ENCODE results near the gene CXorf51B.
"Not testable (repeated sequence)": the region's sequence is repeated elsewhere in the genome, so short reads cannot be mapped to it uniquely, and the experiment has no call there.

CXorf51B gene

DNA sequence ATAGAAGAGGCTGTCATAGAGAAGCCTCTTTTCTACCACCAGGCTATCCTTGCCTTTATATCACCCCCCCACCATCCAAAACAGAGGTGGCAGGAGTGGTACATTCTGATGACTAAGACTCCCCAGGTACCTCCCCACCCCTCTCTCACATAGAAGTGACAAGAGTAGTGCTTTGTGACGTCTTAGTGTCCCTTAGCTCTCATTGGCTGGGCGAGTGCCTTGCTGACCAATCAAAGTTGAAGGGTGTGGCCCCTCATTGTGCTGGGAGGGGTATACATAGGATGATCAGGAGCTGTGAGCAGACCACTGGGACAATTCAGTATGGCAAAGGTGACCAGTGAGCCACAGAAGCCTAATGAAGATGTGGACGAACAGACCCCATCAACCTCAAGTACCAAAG lies at the start of gene CXorf51B:
TSS of gene CXorf51B (plus strand) at position 301 of the 400 bp plus-strand sequence. CDS start at position 322, 21 bp downstream.
- not testable (repeated sequence) for H3K4me3 ChIP-seq (ENCODE audit: low read length)

DNA sequence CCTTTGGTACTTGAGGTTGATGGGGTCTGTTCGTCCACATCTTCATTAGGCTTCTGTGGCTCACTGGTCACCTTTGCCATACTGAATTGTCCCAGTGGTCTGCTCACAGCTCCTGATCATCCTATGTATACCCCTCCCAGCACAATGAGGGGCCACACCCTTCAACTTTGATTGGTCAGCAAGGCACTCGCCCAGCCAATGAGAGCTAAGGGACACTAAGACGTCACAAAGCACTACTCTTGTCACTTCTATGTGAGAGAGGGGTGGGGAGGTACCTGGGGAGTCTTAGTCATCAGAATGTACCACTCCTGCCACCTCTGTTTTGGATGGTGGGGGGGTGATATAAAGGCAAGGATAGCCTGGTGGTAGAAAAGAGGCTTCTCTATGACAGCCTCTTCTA lies 5.1 kb downstream of the CXorf51B start, which contains the start of gene CXorf51A:
TSS of gene CXorf51A (minus strand) at position 101 of the 400 bp plus-strand sequence. CDS start at position 80, 21 bp downstream.
- H3K4me3 ChIP-seq (ENCODE audit: low read length), result not testable (repeated sequence)

DNA sequence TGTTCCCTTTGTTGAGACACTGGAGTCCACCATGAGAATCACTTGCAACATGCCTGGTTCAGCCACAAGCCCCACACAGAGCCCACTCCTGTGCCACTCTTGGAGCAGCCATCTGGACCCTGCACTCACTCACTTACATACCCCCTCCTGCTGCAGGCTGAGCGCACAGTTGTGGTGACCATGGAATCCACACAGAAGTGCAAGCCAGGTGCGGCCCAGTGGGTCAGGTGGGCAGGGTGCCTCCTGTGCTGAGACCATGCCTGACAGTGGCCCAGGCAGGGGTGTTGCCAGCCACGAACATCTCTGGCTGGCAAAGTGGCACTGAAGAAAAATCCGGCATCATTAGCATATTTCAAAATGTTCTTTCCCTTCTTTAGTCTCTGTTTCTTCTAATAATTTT lies 22.4 kb downstream of the CXorf51B start:
- TF ChIP-seq ZNF274 (IDR thresholded peaks at IDR 0.05; ENCODE audit: low read depth, low read length), result no peak
- no peak overlapping the region for H3K4me3 ChIP-seq (ENCODE audit: low read length)

DNA sequence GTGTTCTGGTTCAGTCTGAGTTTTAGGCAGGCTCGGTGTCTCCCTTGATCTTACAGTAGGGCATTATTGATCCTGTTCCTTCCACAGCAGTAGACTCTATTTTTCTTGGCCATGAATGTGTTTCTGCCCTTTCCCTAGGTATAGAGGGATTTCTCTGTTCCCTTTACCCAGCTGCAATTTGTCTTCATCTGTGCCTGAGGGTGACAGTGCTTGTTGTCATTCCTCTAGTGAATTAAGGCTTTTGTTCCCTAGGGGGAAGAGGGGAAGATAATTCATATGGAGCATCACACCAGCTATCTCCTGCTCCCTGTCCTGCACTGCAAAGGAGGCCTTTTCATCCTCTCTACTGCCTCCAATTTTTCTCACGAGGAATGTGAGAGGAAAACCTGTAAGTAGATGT lies 44.7 kb downstream of the CXorf51B start:
- TF ChIP-seq ZNF274 (IDR thresholded peaks at IDR 0.05; ENCODE audit: low read depth, low read length), result no peak
- H3K4me3 ChIP-seq (ENCODE audit: low read length), result no peak overlapping the region

Data from GM08714 (cell line).